WERI-Rb-1 (cell line): Measurements from ENCODE around the gene CAB39L.

Source experiments
- DNase-seq: peaks from one replicate; pipeline ENCODE4 v3.0.0-alpha.2; 2020
- H3K27ac ChIP-seq: fragments of 250-450 bp; sonication (Bioruptor Pico); 2 replicates; pipeline ENCODE4 v1.5.1; 2020; ENCODE audit warnings: mild to moderate bottlenecking, moderate library complexity
- H3K27me3 ChIP-seq: fragments of 250-450 bp; sonication (Bioruptor Pico); 2 replicates; pipeline ENCODE4 v1.5.1; 2021; ENCODE audit warnings: mild to moderate bottlenecking, low read depth, moderate library complexity; ENCODE audit not compliant: insufficient read depth, severe bottlenecking
- H3K36me3 ChIP-seq: fragments of 250-450 bp; sonication (Bioruptor Pico); 2 replicates; pipeline ENCODE4 v1.5.1; 2020; ENCODE audit warnings: mild to moderate bottlenecking, moderate library complexity
- H3K4me3 ChIP-seq: 2 replicates; pipeline ENCODE4 v1.5.1; 2011; ENCODE audit warnings: low read depth, mild to moderate bottlenecking, control low read depth, low read length
- H3K9me3 ChIP-seq: fragments of 250-450 bp; sonication (Bioruptor Pico); 2 replicates; pipeline ENCODE4 v1.5.1; 2021; ENCODE audit warnings: mild to moderate bottlenecking, moderate library complexity; ENCODE audit not compliant: severe bottlenecking
- TF ChIP-seq, protein P1 (sequence below): IDR thresholded peaks from 2 replicates; pipeline ENCODE4 v1.5.1; 2011; ENCODE audit warnings: low read depth, mild to moderate bottlenecking, control low read depth, inconsistent platforms, low read length

The CAB39L gene

GRCh38 chr13:49455007-49455398 lies 11.1 kb upstream of the CAB39L start:
- TF ChIP-seq, protein P1, sequence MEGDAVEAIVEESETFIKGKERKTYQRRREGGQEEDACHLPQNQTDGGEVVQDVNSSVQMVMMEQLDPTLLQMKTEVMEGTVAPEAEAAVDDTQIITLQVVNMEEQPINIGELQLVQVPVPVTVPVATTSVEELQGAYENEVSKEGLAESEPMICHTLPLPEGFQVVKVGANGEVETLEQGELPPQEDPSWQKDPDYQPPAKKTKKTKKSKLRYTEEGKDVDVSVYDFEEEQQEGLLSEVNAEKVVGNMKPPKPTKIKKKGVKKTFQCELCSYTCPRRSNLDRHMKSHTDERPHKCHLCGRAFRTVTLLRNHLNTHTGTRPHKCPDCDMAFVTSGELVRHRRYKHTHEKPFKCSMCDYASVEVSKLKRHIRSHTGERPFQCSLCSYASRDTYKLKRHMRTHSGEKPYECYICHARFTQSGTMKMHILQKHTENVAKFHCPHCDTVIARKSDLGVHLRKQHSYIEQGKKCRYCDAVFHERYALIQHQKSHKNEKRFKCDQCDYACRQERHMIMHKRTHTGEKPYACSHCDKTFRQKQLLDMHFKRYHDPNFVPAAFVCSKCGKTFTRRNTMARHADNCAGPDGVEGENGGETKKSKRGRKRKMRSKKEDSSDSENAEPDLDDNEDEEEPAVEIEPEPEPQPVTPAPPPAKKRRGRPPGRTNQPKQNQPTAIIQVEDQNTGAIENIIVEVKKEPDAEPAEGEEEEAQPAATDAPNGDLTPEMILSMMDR: no peak
- no peak for DNase-seq
- no peaks in the 10 kb centered on the region for H3K27me3 ChIP-seq
- H3K9me3 ChIP-seq: no peaks in the 10 kb centered on the region
- H3K27ac ChIP-seq: no peak overlapping the region
- H3K4me3 ChIP-seq: no peak overlapping the region
- no peaks in the 10 kb centered on the region for H3K36me3 ChIP-seq

- no peaks in the 10 kb centered on the region for H3K27me3 ChIP-seq
- no peak for DNase-seq
- H3K27ac ChIP-seq: no peak overlapping the region
- TF ChIP-seq, protein P1: no peak
- no peak overlapping the region for H3K4me3 ChIP-seq
- no peaks in the 10 kb centered on the region for H3K9me3 ChIP-seq
- no peaks in the 10 kb centered on the region for H3K36me3 ChIP-seq
Observed at GRCh38 chr13:49454388-49455006, 10.6 kb upstream of the CAB39L start.

DNA sequence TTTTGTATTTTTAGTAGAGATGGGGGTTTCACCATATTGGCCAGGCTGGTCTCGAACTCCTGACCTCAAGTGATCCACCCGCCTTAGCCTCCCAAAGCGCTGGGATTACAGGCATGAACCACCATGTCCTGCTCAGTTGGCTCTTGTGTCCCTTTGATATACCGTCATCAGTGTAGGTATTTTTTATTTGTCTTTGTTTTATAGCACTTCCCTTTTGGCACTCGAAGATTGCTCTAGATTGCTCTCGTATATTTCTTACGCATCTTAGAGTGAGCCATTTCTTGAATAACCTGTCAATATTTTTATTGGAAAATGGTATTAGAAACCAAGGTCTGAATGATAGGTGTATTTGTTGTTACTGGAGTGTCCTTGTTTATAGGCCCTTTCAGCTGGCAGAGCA lies 9.6 kb upstream of the CAB39L start:
- no peak overlapping the region for H3K4me3 ChIP-seq
- no peaks in the 10 kb centered on the region for H3K27me3 ChIP-seq
- no peaks in the 10 kb centered on the region for H3K36me3 ChIP-seq
- TF ChIP-seq, protein P1: no peak
- H3K9me3 ChIP-seq: no peaks in the 10 kb centered on the region
- no peak for DNase-seq
- no peak overlapping the region for H3K27ac ChIP-seq

- TF ChIP-seq, protein P1: no peak
- Histone ChIP-seq H3K27me3 (no peaks in the 10 kb centered on the region), H3K4me3 (no peak overlapping the region), H3K36me3 (no peaks in the 10 kb centered on the region), H3K9me3 (no peaks in the 10 kb centered on the region), H3K27ac (no peak overlapping the region)
- no peak for DNase-seq
Observed at GRCh38 chr13:49452725-49453457, 9.0 kb upstream of the CAB39L start.

- H3K4me3 ChIP-seq: no peak overlapping the region
- no peaks in the 10 kb centered on the region for H3K27me3 ChIP-seq
- no peak for DNase-seq
- H3K36me3 ChIP-seq: no peaks in the 10 kb centered on the region
- H3K27ac ChIP-seq: no peak overlapping the region
- no peaks in the 10 kb centered on the region for H3K9me3 ChIP-seq
- TF ChIP-seq, protein P1: no peak
Observed at GRCh38 chr13:49450105-49450819, 6.4 kb upstream of the CAB39L start.
